Type B pancreatic cell (in vitro differentiated cells): Measurements from ENCODE around the gene USP16. TPM values are rescaled to one million over a fixed set of nuclear protein-coding genes. Genes with fewer than 3 reads are reported as not detected.

Source experiments
- DNase-seq: peaks from one replicate; pipeline ENCODE4 v3.0.0; 2021; ENCODE audit warnings: mixed read lengths; ENCODE audit not compliant: unreplicated experiment; ENCODE audit errors: extremely low spot score
- H3K27ac Mint-ChIP-seq: 2 replicates; pipeline ENCODE4 v1.8.0; 2021; ENCODE audit warnings: mild to moderate bottlenecking, mixed read lengths
- H3K27me3 Mint-ChIP-seq: 2 replicates; pipeline ENCODE4 v1.8.0; 2021; ENCODE audit warnings: mixed read lengths
- H3K36me3 Mint-ChIP-seq: 2 replicates; pipeline ENCODE4 v1.8.0; 2021; ENCODE audit warnings: mixed read lengths
- H3K4me1 Mint-ChIP-seq: one replicate; pipeline ENCODE4 v1.8.0; 2021; ENCODE audit warnings: mixed read lengths; ENCODE audit not compliant: unreplicated experiment
- H3K4me3 Mint-ChIP-seq: 2 replicates; pipeline ENCODE4 v1.8.0; 2021; ENCODE audit warnings: mild to moderate bottlenecking, mixed read lengths
- H3K9me3 Mint-ChIP-seq: 2 replicates; pipeline ENCODE4 v1.8.0; 2021; ENCODE audit warnings: mixed read lengths
- CTCF ChIP-seq: fragments of 200-600 bp; sonication (generic); conservative IDR thresholded peaks from 2 replicates; pipeline ENCODE4 v1.5.0; 2021; ENCODE audit warnings: antibody characterized with exemption, mild to moderate bottlenecking
- total RNA-seq: library from RNA; stranded (reverse); gene quantifications from 2 replicates; pipeline ENCODE4 v1.2.1, GENCODE V29; 2021; ENCODE audit warnings: low replicate concordance

The USP16 gene
- total RNA-seq, 1 donor from 2014 or later = 28.9 TPM

- H3K9me3 Mint-ChIP-seq = no peaks in the 10 kb centered on the region
- no peak overlapping the region for H3K27ac Mint-ChIP-seq
- TF ChIP-seq CTCF = no peak
- no peak for DNase-seq
- no peaks in the 10 kb centered on the region for H3K4me1 Mint-ChIP-seq
- H3K27me3 Mint-ChIP-seq = no peaks in the 10 kb centered on the region
- no peak overlapping the region for H3K4me3 Mint-ChIP-seq
- peaks cover 23% of the 10 kb centered on the region for H3K36me3 Mint-ChIP-seq
Measured at GRCh38 chr21:29056538-29057050, 32.1 kb downstream of the USP16 start.

GRCh38 chr21:29064850-29065481 is 40.5 kb downstream of the USP16 start:
- Mint-ChIP-seq H3K27ac (no peak overlapping the region), H3K4me3 (no peak overlapping the region), H3K9me3 (no peaks in the 10 kb centered on the region), H3K36me3 (peaks cover 44% of the 10 kb centered on the region), H3K27me3 (no peaks in the 10 kb centered on the region), H3K4me1 (no peaks in the 10 kb centered on the region)
- no peak for TF ChIP-seq CTCF
- DNase-seq = no peak

GRCh38 chr21:29072873-29073221 is 48.4 kb downstream of the USP16 start:
- H3K4me1 Mint-ChIP-seq = peaks cover 18% of the 10 kb centered on the region
- peak overlapping the region; percentile 99 for H3K27ac Mint-ChIP-seq
- peak overlapping the region; percentile 100 for H3K4me3 Mint-ChIP-seq
- no peaks in the 10 kb centered on the region for H3K27me3 Mint-ChIP-seq
- no peak for DNase-seq
- H3K36me3 Mint-ChIP-seq = peaks cover 9% of the 10 kb centered on the region
- no peaks in the 10 kb centered on the region for H3K9me3 Mint-ChIP-seq
- TF ChIP-seq CTCF = no peak

- no peak for TF ChIP-seq CTCF
- peak; percentile 97 for DNase-seq
- Mint-ChIP-seq H3K4me3 (peak within 1 kb of the TSS; percentile 100), H3K27ac (peak within 1 kb of the TSS; percentile 99), H3K36me3 (peaks cover 9% of the 10 kb centered on the region), H3K27me3 (no peaks in the 10 kb centered on the region), H3K9me3 (no peaks in the 10 kb centered on the region), H3K4me1 (peaks cover 18% of the 10 kb centered on the region)
Measured at GRCh38 chr21:29073222-29074006, 48.9 kb downstream of the USP16 start, which contains the start of gene CCT8. CCT8 (minus strand) TSS chr21:29073648; CDS start chr21:29073590, 58 bp downstream.

DNA sequence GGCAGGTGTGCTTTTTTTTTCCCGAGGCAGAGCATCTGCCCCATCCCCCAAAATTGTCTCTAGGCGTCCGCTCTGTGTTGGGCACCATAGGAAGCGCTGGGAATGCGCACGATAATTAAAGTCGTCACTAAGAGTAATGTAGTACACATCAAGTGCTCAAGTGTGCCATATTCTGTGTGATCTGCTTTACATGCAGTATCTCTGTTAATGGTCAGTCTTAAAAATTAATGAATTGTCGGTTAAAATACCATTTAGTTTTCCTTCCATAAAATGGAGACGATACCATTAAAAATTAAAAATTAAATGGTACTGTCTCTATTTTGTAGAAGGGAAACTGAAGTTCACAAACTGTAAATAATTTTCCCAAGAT is 49.5 kb downstream of the USP16 start:
- Mint-ChIP-seq H3K4me1 (peaks cover 18% of the 10 kb centered on the region), H3K4me3 (peak overlapping the region; percentile 100), H3K36me3 (peaks cover 9% of the 10 kb centered on the region), H3K9me3 (no peaks in the 10 kb centered on the region), H3K27me3 (no peaks in the 10 kb centered on the region), H3K27ac (peak overlapping the region; percentile 99)
- no peak for TF ChIP-seq CTCF
- DNase-seq = no peak
